Ascending aorta (tissue), 2 donors: ENCODE data around the gene PON2. TPM values are rescaled to one million over a fixed set of nuclear protein-coding genes. Genes with fewer than 3 reads are reported as not detected.

Experiments
- DNase-seq, 2 donors: peaks; one replicate each; pipeline ENCODE4 v3.0.0-alpha.2; 2019; ENCODE audit warnings: low spot score in 2 of 2
- H3K27ac ChIP-seq, 2 donors: fragments of 200-600 bp; sonication (generic); one replicate each; pipeline ENCODE4 v1.5.1; 2016 to 2017; ENCODE audit warnings: mild to moderate bottlenecking in 1 of 2
- H3K27me3 ChIP-seq: fragments of 200-600 bp; sonication (generic); one replicate; pipeline ENCODE4 v1.5.1; 2017
- H3K36me3 ChIP-seq, 2 donors: fragments of 200-600 bp; sonication (generic); one replicate each; pipeline ENCODE4 v1.5.1; 2016
- H3K4me1 ChIP-seq, 2 donors: fragments of 200-600 bp; sonication (generic); one replicate each; pipeline ENCODE4 v1.5.1; 2016 to 2017; ENCODE audit warnings: mild to moderate bottlenecking in 1 of 2
- H3K4me3 ChIP-seq, 2 donors: fragments of 200-600 bp; sonication (generic); one replicate each; pipeline ENCODE4 v1.5.1; 2016 to 2017; ENCODE audit warnings: mild to moderate bottlenecking in 1 of 2
- H3K9me3 ChIP-seq, 2 donors: fragments of 200-600 bp; sonication (generic); one replicate each; pipeline ENCODE4 v1.5.1; 2016
- CTCF ChIP-seq, 3 experiments: fragments of 200-600 bp in 2 of 3; fragments of 450-650 bp in 1 of 3; sonication (generic) in 2 of 3; IDR thresholded peaks; one replicate each; pipeline ENCODE4 v1.5.1; 2016 to 2019; ENCODE audit warnings: antibody characterized with exemption in 3 of 3, mild to moderate bottlenecking in 1 of 3, moderate library complexity in 1 of 3
- intact Hi-C: fragments of 100-400 bp; cut with DNase I; formaldehyde crosslinking; loops from one replicate; pipeline ENCODE4 v1.15.1; 2023
- total RNA-seq: library from RNA; depleted of rRNA; stranded (reverse); fragments of >200 nt; gene quantifications from one replicate; pipeline ENCODE4 v1.1.0, GENCODE V29; 2016

The PON2 gene
- total RNA-seq, 1 donor from 2014 or later, result 59.8 TPM

DNA sequence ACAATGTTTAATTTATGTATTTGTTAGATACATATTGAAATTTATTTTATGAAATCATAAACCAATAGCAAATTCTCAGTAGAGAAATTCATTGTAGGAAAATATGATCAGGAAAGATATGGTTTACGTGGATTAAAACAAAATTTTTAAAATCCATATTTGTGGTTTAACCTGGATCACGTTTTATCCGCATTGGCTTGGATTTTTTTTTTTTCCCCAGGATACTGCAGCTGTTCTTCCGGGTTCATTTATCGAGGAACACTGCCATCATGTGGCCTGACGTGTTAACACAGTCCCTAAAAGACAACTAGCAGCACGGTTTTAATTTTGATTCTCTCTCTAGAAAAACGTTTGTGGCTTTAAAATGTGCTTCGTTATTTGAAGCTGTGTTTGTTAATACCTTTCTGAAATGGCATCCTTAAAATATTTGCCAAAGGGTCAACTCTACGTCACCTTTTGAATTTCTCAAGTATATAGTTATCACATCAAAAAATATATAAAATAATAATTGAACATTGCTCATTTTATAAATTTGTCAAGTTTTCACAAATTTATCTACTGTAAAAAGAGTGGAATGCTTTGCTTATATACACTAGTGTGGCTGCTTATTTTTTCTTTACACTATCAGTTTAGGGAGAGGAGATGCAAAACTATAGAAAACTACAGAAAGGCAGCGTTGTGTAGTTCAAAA, 42.2 kb upstream of the PON2 start:
- Histone ChIP-seq H3K9me3 (no peaks in the 10 kb centered on the region), H3K36me3 (no peaks in the 10 kb centered on the region), H3K27ac (no peak overlapping the region), H3K27me3 (no peaks in the 10 kb centered on the region), H3K4me1 (no peaks in the 10 kb centered on the region), H3K4me3 (no peak overlapping the region)
- intact Hi-C loops, result loop anchor here (2.0 kb wide), 1 partner anchor 1024 kb away; no protein-coding TSS in a partner anchor
- peak in 1 of 2 donors; percentile 80 for DNase-seq
- TF ChIP-seq CTCF (IDR thresholded peaks at IDR 0.05), result peak in 2 of 3 experiments; percentile 61 to 75

- intact Hi-C loops, result loop anchor here (2.0 kb wide), 1 partner anchor 1023 kb away; no protein-coding TSS in a partner anchor
- no peaks in the 10 kb centered on the region for H3K4me1 ChIP-seq
- no peaks in the 10 kb centered on the region for H3K27me3 ChIP-seq
These were observed 41.4 kb upstream of the PON2 start for GRCh38 chr7:95476072-95476847.

DNA sequence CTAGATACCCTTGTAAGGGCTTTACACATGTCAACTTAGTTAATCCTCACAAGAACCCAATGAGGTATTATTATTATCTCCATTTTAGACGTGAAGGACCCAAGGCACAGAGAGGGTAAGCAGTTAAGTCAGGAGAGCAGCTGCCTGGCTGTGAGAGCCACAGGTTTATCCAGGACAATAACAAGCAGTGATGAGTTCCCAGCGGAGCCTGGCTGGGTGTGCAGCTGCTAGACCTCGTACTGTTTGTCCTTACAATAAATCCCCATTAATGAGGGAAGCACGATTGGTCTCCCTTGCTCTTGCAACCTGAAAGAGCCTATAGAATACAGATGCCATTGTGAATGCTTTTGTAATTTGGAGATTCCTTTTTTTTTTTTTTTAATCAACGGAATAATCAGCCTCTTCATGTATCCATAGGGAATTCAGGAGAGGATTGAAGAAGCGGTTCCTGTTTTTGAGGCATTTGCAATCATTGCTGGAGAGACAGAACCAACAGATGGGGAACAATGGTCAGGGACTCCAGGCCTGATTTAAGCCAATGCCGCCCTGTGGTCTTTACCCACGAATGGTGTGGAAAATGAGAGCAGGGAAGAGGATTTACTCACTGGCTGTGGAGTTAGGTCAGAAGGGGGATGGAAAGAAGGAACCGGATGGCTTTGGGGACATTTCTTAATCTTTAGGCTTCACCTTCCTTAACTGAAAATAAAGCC, 38.6 kb upstream of the PON2 start:
- H3K9me3 ChIP-seq, result no peaks in the 10 kb centered on the region
- intact Hi-C loops, result no loop called here
- no peak for TF ChIP-seq CTCF (IDR thresholded peaks at IDR 0.05)
- no peak overlapping the region for H3K4me3 ChIP-seq
- no peak overlapping the region for H3K27ac ChIP-seq
- no peaks in the 10 kb centered on the region for H3K36me3 ChIP-seq
- no peaks in the 10 kb centered on the region for H3K27me3 ChIP-seq
- H3K4me1 ChIP-seq, result no peaks in the 10 kb centered on the region
- no peak for DNase-seq

More at GRCh38 chr7:95476072-95476847, 41.4 kb upstream of the PON2 start:
- no peaks in the 10 kb centered on the region for H3K36me3 ChIP-seq
- no peaks in the 10 kb centered on the region for H3K9me3 ChIP-seq
- no peak for TF ChIP-seq CTCF (IDR thresholded peaks at IDR 0.05)
- H3K4me3 ChIP-seq, result no peak overlapping the region
- H3K27ac ChIP-seq, result no peak overlapping the region
- DNase-seq, result no peak

GRCh38 chr7:95472581-95473161, 37.8 kb upstream of the PON2 start:
- no peaks in the 10 kb centered on the region for H3K4me1 ChIP-seq
- H3K27ac ChIP-seq, result no peak overlapping the region
- H3K36me3 ChIP-seq, result no peaks in the 10 kb centered on the region
- H3K4me3 ChIP-seq, result no peak overlapping the region
- DNase-seq, result no peak
- no peaks in the 10 kb centered on the region for H3K9me3 ChIP-seq
- intact Hi-C loops, result no loop called here
- TF ChIP-seq CTCF (IDR thresholded peaks at IDR 0.05), result no peak
- no peaks in the 10 kb centered on the region for H3K27me3 ChIP-seq

DNA sequence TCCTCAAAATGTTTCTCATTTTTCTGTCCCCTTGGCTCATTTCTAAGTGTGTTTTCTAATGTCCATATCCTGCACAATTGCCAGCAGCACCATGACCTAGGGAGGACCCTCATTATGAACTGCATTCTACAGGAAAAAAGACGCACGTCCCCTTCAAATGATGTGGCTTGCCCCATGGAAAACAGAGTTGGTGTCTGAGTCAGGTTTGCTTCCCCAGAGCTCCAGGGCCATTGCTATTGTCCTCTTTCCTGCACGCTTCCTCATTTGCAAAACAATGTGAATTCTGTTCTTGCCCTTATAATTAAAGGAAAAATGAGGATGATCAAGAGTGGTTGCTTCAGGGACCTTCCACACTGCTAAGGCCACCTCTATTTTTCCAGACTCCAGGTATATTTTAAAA, 36.2 kb upstream of the PON2 start:
- Histone ChIP-seq H3K4me3 (no peak overlapping the region), H3K4me1 (no peaks in the 10 kb centered on the region), H3K9me3 (no peaks in the 10 kb centered on the region), H3K27ac (no peak overlapping the region), H3K36me3 (no peaks in the 10 kb centered on the region), H3K27me3 (no peaks in the 10 kb centered on the region)
- no peak for DNase-seq
- intact Hi-C loops, result no loop called here
- TF ChIP-seq CTCF (IDR thresholded peaks at IDR 0.05), result no peak
